ENCODE data around the gene SUPT5H.

SUPT5H gene

DNA sequence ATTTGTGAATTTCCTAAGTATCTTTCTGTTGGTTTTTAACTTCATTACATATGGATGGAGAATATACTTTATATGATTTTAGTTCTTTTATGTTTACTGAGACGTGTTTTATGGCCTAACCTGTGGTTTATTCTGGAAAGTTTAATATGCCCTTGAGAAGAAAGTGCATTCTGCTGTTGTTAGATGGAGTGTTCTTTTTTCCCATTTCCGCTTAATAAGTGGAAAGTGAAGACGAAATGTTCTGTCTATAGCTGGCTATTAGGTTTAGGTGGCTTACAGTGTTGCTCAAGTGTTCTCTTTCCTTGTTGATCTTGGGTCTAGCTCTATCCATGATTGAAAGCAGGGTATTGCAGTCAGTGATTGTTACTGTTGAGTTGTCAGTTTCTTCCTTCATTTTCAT, 18.0 kb downstream of the SUPT5H start:
- H3K36me3 ChIP-seq (ENCODE audit: insufficient read depth, low read length): peaks cover 73% of the 10 kb centered on the region
- H3K4me2 ChIP-seq (ENCODE audit: low read length): no peak overlapping the region
- no peak overlapping the region for H3K9ac ChIP-seq (ENCODE audit: low read depth, low read length)
- H3K4me1 ChIP-seq (ENCODE audit: control insufficient read depth, insufficient read depth, low read length): no peaks in the 10 kb centered on the region
- H3K4me3 ChIP-seq (ENCODE audit: low read length): no peak overlapping the region
- H3K9me3 ChIP-seq (replicated peaks; ENCODE audit: low read length): no peaks in the 10 kb centered on the region
- H3K27me3 ChIP-seq (ENCODE audit: control insufficient read depth, insufficient read depth, low read length): no peaks in the 10 kb centered on the region

DNA sequence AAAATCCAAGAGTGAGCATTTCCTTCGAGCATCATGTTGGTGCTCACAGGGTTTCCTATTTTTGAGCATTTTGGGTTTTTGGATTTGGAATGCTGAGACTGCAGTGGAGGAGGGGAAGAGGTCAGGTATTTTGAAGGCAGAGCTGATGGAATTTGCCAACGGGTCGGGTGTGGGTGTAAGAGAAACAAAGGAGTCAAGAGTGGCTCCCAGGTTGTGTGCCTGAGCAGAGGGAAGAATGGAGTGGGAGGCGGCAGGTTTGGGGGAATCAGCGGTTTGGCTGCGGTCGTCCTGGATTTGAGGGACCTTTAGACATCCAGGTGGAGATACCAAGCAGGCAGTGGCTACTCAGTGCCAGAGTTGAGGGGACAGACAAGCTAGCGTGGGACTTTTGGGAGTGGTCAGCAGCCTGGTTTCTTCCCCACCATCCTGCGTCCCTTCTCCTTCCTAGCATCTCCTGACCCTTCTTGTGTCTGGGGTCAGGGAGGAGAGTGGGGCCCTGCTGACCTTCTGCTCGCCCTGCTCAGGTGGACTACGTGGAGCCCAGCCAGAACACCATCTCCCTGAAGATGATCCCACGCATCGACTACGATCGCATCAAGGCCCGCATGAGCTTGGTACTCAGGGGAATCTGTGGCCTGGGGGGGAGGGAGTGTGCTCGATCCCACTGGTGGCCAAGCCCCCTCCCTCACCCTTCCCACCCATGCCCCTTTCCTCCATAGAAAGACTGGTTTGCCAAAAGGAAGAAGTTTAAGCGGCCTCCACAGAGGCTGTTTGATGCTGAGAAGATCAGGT, 20.8 kb downstream of the SUPT5H start:
- H3K4me1 ChIP-seq (ENCODE audit: control insufficient read depth, insufficient read depth, low read length): no peaks in the 10 kb centered on the region
- H3K27me3 ChIP-seq (ENCODE audit: control insufficient read depth, insufficient read depth, low read length): no peaks in the 10 kb centered on the region
- no peak overlapping the region for H3K4me2 ChIP-seq (ENCODE audit: low read length)
- H3K9ac ChIP-seq (ENCODE audit: low read depth, low read length): no peak overlapping the region
- no peak overlapping the region for H3K4me3 ChIP-seq (ENCODE audit: low read length)
- peaks cover 77% of the 10 kb centered on the region for H3K36me3 ChIP-seq (ENCODE audit: insufficient read depth, low read length)
- H3K9me3 ChIP-seq (replicated peaks; ENCODE audit: low read length): no peaks in the 10 kb centered on the region

DNA sequence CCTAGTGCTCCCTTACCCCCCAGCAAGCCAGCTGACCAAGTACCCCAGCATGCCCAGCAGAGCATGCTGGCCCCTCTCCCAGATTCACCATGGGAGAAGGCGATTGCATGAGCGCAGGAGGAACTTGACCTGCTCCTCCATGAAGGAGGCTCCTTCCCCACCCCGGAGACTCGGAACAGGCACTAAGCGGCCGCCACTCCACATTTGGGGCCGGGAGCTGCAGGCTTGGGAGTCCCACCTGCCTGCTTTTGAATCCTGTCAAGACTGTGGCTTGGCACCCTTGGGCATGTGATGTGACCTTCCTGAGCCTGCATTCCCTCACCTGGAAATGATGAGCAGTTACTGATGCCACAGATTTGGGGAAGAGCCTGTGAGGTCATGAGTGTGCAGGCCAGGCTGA, 22.6 kb downstream of the SUPT5H start:
- Histone ChIP-seq H3K9ac (ENCODE audit: low read depth, low read length) (no peak overlapping the region), H3K9me3 (replicated peaks; ENCODE audit: low read length) (no peaks in the 10 kb centered on the region), H3K4me3 (ENCODE audit: low read length) (no peak overlapping the region), H3K4me2 (ENCODE audit: low read length) (no peak overlapping the region), H3K36me3 (ENCODE audit: insufficient read depth, low read length) (peaks cover 88% of the 10 kb centered on the region), H3K4me1 (ENCODE audit: control insufficient read depth, insufficient read depth, low read length) (no peaks in the 10 kb centered on the region), H3K27me3 (ENCODE audit: control insufficient read depth, insufficient read depth, low read length) (no peaks in the 10 kb centered on the region)

DNA sequence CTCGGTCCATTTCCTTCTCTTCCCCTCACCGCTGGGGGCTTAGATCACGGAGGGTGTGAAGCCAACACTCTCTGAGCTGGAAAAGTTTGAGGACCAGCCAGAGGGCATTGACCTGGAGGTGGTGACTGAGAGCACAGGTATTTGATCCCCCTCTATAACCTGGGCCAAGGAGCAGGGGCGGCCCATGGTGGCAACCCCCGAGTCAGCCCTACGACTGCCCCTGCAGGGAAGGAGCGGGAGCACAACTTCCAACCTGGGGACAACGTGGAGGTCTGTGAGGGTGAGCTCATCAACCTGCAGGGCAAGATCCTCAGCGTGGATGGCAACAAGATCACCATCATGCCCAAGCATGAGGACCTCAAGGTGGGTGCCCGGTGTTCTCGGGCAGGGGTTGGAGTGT, 23.7 kb downstream of the SUPT5H start:
- H3K4me1 ChIP-seq (ENCODE audit: control insufficient read depth, insufficient read depth, low read length): no peaks in the 10 kb centered on the region
- H3K4me2 ChIP-seq (ENCODE audit: low read length): no peak overlapping the region
- no peak overlapping the region for H3K9ac ChIP-seq (ENCODE audit: low read depth, low read length)
- H3K9me3 ChIP-seq (replicated peaks; ENCODE audit: low read length): no peaks in the 10 kb centered on the region
- no peak overlapping the region for H3K4me3 ChIP-seq (ENCODE audit: low read length)
- H3K36me3 ChIP-seq (ENCODE audit: insufficient read depth, low read length): peaks cover 93% of the 10 kb centered on the region
- no peaks in the 10 kb centered on the region for H3K27me3 ChIP-seq (ENCODE audit: control insufficient read depth, insufficient read depth, low read length)

DNA sequence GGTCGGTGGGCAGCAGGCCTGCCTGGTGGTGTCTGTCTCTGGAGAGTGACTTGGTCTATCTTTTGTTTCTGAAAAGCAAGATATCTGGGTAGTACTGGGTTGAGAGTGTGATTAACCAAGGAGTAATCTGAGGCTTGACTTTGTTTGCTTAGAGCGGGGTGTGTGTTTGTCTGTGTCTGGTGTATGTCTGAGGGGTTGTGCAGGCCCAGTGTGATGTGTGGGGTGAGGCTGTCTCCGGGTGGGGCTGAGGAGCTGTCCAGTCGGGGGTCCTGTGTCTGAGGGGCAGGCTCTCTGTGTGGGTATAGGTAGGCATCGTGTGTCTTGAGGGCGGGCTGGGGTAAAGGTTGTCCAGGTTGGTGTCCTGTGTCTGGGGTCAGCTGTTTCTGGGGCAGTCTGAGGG, 24.2 kb downstream of the SUPT5H start:
- Histone ChIP-seq H3K4me3 (ENCODE audit: low read length) (no peak overlapping the region), H3K4me2 (ENCODE audit: low read length) (no peak overlapping the region), H3K36me3 (ENCODE audit: insufficient read depth, low read length) (peaks cover 95% of the 10 kb centered on the region), H3K27me3 (ENCODE audit: control insufficient read depth, insufficient read depth, low read length) (no peaks in the 10 kb centered on the region), H3K9ac (ENCODE audit: low read depth, low read length) (no peak overlapping the region), H3K9me3 (replicated peaks; ENCODE audit: low read length) (no peaks in the 10 kb centered on the region), H3K4me1 (ENCODE audit: control insufficient read depth, insufficient read depth, low read length) (no peaks in the 10 kb centered on the region)

DNA sequence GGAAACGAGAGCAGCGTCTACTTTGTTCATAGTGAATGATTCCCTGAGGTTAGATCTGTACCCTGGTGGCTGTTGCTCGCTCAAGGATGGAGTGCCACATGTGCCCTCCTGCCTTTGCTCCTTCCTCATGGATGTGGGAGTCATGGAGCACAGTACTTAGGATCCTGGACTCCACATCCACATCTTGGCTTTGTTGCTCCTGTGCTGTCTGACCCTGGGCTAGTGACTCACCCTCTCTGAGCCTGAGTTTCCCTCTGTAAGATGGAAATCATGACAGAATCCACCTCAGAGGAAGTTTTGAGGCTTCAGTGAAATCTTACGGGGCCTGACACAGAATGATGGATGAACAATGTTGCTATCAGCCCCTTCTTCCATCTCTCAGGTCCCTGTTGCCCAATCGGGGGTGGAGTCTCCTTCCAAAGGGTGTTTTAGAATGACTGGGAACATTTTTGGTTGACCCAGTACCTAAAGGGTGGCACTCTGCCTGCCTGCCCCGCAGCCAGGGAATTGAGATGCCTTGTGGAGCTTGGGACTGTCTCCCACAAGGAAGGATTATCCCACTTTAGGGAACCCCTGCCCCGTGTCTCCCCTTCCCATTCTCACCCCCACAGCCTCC, 25.4 kb downstream of the SUPT5H start:
- peaks cover 91% of the 10 kb centered on the region for H3K36me3 ChIP-seq (ENCODE audit: insufficient read depth, low read length)

DNA sequence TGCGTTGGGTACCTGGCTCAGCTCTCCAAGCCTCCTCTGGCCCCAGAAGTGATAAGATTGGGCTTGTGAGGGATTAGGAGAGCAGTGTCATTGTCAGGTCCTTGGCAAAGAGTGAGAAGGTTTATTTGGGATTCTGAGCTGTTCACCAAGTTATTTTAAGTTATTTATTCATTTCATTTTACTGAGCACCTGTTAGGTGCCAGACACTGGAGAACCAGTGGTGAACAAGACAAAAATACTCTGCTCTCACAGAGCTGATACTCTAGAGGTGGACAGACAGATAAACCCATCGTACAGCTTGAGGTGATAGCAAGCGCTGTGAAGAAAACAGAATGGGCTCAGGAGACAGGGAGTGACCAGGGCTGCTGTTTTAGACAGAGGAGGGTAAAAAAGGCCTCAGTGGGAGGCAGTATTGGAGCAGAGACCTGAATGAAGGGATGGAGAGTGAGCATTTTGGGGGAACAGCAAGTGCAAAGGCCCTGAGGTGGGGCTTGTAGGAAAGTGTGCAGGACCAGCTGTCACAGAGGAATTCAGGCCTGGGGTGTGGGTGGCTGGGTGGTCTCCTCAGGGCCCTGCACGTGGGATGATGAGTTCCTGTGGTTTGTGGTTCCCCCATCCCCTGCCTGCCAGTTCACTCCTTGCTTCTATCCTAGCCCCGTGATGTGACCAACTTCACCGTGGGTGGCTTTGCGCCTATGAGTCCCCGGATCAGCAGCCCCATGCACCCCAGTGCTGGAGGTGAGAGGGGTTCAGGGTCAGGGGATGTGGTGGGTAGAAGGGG, 26.6 kb downstream of the SUPT5H start:
- Histone ChIP-seq H3K4me3 (ENCODE audit: low read length) (no peak overlapping the region), H3K9ac (ENCODE audit: low read depth, low read length) (no peak overlapping the region), H3K4me1 (ENCODE audit: control insufficient read depth, insufficient read depth, low read length) (no peaks in the 10 kb centered on the region), H3K4me2 (ENCODE audit: low read length) (no peak overlapping the region), H3K27me3 (ENCODE audit: control insufficient read depth, insufficient read depth, low read length) (no peaks in the 10 kb centered on the region), H3K36me3 (ENCODE audit: insufficient read depth, low read length) (peaks cover 91% of the 10 kb centered on the region), H3K9me3 (replicated peaks; ENCODE audit: low read length) (no peaks in the 10 kb centered on the region)

More for the DNA sequence above, 25.4 kb downstream of the SUPT5H start:
- Histone ChIP-seq H3K27me3 (ENCODE audit: control insufficient read depth, insufficient read depth, low read length) (no peaks in the 10 kb centered on the region), H3K4me3 (ENCODE audit: low read length) (no peak overlapping the region), H3K9ac (ENCODE audit: low read depth, low read length) (no peak overlapping the region), H3K9me3 (replicated peaks; ENCODE audit: low read length) (no peaks in the 10 kb centered on the region), H3K4me1 (ENCODE audit: control insufficient read depth, insufficient read depth, low read length) (no peaks in the 10 kb centered on the region), H3K4me2 (ENCODE audit: low read length) (no peak overlapping the region)

DNA sequence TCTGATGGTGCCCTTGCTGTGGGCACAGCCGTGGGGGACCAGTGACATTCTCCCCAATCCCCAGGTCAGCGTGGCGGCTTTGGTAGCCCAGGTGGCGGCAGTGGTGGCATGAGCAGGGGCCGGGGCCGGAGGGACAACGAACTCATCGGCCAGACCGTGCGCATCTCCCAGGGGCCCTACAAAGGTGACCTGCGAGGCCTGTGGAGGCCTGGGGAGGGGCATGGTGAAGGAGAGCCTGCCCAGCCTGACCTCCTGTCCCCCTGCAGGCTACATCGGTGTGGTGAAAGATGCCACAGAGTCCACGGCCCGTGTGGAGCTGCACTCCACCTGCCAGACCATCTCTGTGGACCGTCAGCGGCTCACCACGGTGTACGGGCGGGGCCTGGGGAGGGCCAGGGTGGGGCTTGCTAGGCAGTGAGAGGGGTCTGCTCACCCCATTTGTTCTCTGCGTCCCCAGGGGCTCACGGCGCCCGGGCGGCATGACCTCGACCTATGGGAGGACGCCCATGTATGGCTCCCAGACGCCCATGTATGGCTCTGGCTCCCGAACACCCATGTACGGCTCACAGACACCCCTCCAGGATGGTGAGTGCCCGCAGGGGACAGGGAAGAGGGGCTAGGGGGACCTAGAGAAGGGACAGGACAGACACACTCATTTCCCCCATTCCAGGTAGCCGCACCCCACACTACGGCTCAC, 27.5 kb downstream of the SUPT5H start:
- Histone ChIP-seq H3K36me3 (ENCODE audit: insufficient read depth, low read length) (peaks cover 84% of the 10 kb centered on the region), H3K9ac (ENCODE audit: low read depth, low read length) (no peak overlapping the region), H3K4me2 (ENCODE audit: low read length) (no peak overlapping the region)

DNA sequence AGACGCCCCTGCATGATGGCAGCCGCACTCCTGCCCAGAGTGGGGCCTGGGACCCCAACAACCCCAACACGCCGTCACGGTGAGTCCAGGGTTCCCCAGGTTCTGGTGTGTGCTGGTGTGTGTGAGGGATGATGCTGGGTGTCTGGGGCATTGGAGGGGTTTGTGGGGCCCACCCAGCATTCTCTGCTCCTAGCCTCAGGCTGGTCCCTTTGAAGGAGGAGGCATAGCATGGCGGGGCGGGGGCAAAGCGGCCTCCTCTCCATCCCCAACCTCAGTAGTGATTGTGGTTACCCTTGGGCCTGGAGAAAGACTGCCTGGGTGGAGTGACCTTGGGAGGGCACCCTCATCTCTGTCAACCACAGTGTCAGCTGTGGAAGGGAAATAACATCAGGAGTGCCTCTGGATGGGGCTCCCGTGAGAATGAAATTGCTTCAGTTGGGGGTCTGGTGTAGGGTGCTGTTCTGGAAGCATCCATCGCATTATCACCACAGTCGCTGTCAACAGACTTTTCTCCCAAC, 28.1 kb downstream of the SUPT5H start:
- H3K27me3 ChIP-seq (ENCODE audit: control insufficient read depth, insufficient read depth, low read length): no peaks in the 10 kb centered on the region
- H3K4me2 ChIP-seq (ENCODE audit: low read length): no peak overlapping the region
- H3K9ac ChIP-seq (ENCODE audit: low read depth, low read length): no peak overlapping the region
- no peaks in the 10 kb centered on the region for H3K9me3 ChIP-seq (replicated peaks; ENCODE audit: low read length)
- peaks cover 78% of the 10 kb centered on the region for H3K36me3 ChIP-seq (ENCODE audit: insufficient read depth, low read length)
- H3K4me3 ChIP-seq (ENCODE audit: low read length): no peak overlapping the region
- H3K4me1 ChIP-seq (ENCODE audit: control insufficient read depth, insufficient read depth, low read length): no peaks in the 10 kb centered on the region

More for the DNA sequence above, 27.5 kb downstream of the SUPT5H start:
- Histone ChIP-seq H3K4me1 (ENCODE audit: control insufficient read depth, insufficient read depth, low read length) (no peaks in the 10 kb centered on the region), H3K4me3 (ENCODE audit: low read length) (no peak overlapping the region), H3K9me3 (replicated peaks; ENCODE audit: low read length) (no peaks in the 10 kb centered on the region), H3K27me3 (ENCODE audit: control insufficient read depth, insufficient read depth, low read length) (no peaks in the 10 kb centered on the region)

DNA sequence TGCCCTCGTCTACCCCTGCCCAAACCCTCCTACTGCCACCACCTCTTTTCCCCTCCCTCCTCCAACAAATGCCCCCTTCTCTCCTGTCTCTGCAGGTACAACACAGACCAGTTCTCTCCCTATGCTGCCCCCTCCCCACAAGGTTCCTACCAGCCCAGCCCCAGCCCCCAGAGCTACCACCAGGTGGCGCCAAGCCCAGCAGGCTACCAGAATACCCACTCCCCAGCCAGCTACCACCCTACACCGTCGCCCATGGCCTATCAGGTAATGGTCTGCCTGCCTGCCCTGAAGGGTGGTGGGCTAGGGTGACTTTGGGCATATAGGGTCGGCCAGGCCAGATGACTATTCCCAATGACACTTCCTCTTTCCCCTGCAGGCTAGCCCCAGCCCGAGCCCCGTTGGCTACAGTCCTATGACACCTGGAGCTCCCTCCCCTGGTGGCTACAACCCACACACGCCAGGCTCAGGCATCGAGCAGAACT, 28.8 kb downstream of the SUPT5H start:
- Histone ChIP-seq H3K4me2 (ENCODE audit: low read length) (no peak overlapping the region), H3K36me3 (ENCODE audit: insufficient read depth, low read length) (peaks cover 71% of the 10 kb centered on the region), H3K4me3 (ENCODE audit: low read length) (no peak overlapping the region), H3K27me3 (ENCODE audit: control insufficient read depth, insufficient read depth, low read length) (no peaks in the 10 kb centered on the region), H3K9ac (ENCODE audit: low read depth, low read length) (no peak overlapping the region), H3K4me1 (ENCODE audit: control insufficient read depth, insufficient read depth, low read length) (no peaks in the 10 kb centered on the region), H3K9me3 (replicated peaks; ENCODE audit: low read length) (no peaks in the 10 kb centered on the region)

DNA sequence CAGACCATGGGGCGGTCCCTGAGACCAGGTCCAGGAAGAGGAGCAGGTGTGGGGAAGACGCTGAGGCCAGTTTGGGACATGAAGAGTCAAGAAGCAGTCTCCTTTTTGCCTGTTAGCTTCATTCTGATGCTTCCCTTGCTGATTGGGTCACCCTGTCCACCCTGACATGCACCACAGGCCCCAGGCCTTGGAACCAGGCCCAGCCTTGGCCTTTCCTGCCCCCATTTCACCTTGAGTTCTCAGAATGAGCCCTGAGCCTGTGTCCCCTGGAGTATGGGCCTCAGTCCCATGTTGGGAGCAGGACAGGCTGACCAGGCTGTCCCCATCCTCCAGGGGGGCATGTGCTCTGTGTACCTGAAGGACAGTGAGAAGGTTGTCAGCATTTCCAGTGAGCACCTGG, 30.4 kb downstream of the SUPT5H start:
- no peak overlapping the region for H3K4me2 ChIP-seq (ENCODE audit: low read length)
- H3K27me3 ChIP-seq (ENCODE audit: control insufficient read depth, insufficient read depth, low read length): no peaks in the 10 kb centered on the region
- H3K9me3 ChIP-seq (replicated peaks; ENCODE audit: low read length): no peaks in the 10 kb centered on the region
- H3K36me3 ChIP-seq (ENCODE audit: insufficient read depth, low read length): peaks cover 56% of the 10 kb centered on the region
- H3K9ac ChIP-seq (ENCODE audit: low read depth, low read length): no peak overlapping the region
- no peak overlapping the region for H3K4me3 ChIP-seq (ENCODE audit: low read length)
- H3K4me1 ChIP-seq (ENCODE audit: control insufficient read depth, insufficient read depth, low read length): peaks cover 4% of the 10 kb centered on the region

All from skeletal muscle satellite cell (primary cell).